Panc1 (cell line): ENCODE results near the gene CDH13.

Experiments used
- CTCF ChIP-seq: fragments of 450-650 bp; IDR thresholded peaks from 2 replicates; pipeline ENCODE4 v1.5.1; 2017; ENCODE audit warnings: mild to moderate bottlenecking
- POLR2AphosphoS5 ChIP-seq: IDR thresholded peaks from 2 replicates; pipeline ENCODE4 v1.6.1; 2012; ENCODE audit warnings: mild to moderate bottlenecking, low read depth, low read length, moderate library complexity
- TCF7L2 ChIP-seq: IDR thresholded peaks from 2 replicates; pipeline ENCODE4 v1.6.1; 2011; ENCODE audit warnings: mild to moderate bottlenecking, low read depth, low read length, inconsistent platforms
- TF ChIP-seq, protein P1 (sequence below), 2 experiments: IDR thresholded peaks; 2 replicates each; pipeline ENCODE4 v1.6.1; 2011 to 2012; ENCODE audit warnings: low read depth in 2 of 2, control low read depth in 1 of 2, low read length in 1 of 2, mild to moderate bottlenecking in 1 of 2, moderate library complexity in 1 of 2; ENCODE audit not compliant: insufficient read depth in 1 of 2

DNA sequence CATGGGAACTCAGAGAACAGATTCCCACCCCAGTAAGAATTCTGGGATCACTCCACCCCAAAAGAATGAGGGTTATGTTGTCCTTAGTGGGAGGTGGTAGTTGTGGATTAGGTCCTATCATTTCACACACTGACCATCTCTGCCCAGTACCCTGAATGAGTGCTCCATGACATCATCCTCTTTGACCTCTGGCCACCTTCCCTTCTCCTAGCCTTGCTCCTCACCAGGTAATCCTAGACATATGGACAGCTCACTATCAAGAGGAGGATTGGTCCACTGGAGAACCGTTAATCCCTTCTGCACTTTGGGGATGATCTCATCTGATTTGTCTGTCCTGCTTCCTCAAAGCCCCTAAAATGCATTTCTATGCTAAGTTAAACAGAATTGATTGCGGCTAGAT lies 642.8 kb downstream of the CDH13 start:
- TF ChIP-seq CTCF (no peak), POLR2AphosphoS5 (no peak), TCF7L2 (no peak)
- TF ChIP-seq, protein P1, sequence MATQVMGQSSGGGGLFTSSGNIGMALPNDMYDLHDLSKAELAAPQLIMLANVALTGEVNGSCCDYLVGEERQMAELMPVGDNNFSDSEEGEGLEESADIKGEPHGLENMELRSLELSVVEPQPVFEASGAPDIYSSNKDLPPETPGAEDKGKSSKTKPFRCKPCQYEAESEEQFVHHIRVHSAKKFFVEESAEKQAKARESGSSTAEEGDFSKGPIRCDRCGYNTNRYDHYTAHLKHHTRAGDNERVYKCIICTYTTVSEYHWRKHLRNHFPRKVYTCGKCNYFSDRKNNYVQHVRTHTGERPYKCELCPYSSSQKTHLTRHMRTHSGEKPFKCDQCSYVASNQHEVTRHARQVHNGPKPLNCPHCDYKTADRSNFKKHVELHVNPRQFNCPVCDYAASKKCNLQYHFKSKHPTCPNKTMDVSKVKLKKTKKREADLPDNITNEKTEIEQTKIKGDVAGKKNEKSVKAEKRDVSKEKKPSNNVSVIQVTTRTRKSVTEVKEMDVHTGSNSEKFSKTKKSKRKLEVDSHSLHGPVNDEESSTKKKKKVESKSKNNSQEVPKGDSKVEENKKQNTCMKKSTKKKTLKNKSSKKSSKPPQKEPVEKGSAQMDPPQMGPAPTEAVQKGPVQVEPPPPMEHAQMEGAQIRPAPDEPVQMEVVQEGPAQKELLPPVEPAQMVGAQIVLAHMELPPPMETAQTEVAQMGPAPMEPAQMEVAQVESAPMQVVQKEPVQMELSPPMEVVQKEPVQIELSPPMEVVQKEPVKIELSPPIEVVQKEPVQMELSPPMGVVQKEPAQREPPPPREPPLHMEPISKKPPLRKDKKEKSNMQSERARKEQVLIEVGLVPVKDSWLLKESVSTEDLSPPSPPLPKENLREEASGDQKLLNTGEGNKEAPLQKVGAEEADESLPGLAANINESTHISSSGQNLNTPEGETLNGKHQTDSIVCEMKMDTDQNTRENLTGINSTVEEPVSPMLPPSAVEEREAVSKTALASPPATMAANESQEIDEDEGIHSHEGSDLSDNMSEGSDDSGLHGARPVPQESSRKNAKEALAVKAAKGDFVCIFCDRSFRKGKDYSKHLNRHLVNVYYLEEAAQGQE (IDR thresholded peaks at IDR 0.05; ENCODE audit: insufficient read depth in 1 of 2, low read depth in 2 of 2, low read length in 1 of 2): no peak
